GM04503 (cell line): ENCODE data around the gene LTC4S.

Source experiments
- DNase-seq: peaks from one replicate; pipeline ENCODE4 v3.0.0-alpha.2; 2012; ENCODE audit warnings: low read depth

The LTC4S gene

GRCh38 chr5:179795863-179796833, 2.4 kb downstream of the LTC4S start:
- no peak for DNase-seq

DNA sequence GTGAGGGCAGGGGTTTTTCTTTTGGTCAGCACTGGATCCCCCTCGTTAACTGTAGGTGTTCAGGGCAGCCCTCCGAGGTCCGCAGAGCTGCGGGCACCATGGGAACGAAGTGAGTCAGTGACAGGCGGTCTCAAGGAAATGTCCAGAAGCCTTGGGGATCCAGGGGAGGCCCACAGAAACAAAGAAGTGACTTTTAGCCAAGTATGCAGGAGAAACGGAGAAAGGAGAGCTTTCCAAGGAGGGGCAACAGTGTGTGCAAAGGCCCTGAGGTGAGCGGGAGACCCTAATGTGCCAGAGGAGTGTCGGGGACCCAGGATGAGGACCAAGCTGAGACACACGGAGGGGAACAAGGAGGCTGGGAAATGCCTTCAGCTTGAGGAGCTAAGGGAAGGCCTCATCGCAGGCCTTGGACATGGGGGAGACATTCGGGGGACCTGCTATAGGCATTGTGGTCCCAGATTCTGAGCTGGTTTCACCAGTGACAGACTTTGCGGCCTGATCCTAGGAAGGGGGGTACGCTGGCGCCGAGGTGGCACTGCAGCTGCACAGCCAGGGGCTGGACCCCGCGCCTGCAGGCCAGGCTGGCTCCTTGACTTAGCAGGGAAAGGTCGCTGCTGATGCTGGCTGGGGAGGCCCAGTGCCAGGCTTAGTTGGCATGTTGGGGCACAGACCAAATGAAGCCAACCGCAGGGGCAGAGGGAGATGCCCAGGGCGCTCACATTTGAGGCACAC, 3.3 kb downstream of the LTC4S start:
- DNase-seq, result no peak

- DNase-seq, result no peak
Measured at GRCh38 chr5:179797741-179798140, 4.0 kb downstream of the LTC4S start.

- DNase-seq, result no peak
Measured at GRCh38 chr5:179798144-179798770, 4.5 kb downstream of the LTC4S start.

DNA sequence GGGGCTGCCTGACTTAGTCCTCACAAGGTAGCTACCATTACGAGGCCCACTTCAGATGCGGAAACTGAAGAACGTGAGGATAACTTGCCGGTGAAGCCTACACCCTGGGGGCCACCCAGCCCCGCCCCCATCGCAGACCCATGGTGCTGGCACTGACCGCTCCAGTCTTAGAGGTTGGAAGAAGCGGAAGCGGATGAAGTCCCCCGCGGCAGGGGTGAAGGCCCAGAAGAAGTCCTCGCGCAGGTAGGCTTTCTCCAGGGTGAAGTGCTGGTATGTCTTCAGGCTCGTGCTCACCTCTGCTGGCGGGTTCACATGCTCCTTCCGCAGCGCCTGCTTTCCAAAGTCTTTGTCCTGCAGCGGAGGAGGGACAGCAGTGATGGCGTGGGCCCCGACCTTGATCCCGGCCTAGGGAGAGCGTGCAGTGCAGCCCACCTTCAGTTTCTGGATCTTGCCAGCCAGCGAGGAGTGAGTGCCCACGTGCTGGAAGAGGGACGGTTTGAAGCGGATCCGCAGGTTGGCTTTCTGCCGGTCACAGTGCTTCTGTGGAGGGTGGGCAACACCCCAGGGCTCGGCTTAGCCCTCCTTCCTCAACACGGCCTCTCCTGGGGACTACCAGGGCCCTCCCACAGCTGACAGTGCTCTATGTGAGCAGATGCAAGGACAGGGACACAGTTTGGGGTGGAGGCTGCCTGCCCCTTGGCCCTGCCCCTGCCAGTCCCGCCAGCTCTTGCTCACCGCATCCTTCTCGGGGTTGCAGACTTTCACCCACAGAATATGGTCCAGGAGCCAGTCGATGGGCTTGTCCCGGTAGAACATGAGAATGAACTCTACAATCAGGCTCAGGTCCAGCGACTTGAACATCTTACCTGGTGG, 5.2 kb downstream of the LTC4S start:
- no peak for DNase-seq

DNA sequence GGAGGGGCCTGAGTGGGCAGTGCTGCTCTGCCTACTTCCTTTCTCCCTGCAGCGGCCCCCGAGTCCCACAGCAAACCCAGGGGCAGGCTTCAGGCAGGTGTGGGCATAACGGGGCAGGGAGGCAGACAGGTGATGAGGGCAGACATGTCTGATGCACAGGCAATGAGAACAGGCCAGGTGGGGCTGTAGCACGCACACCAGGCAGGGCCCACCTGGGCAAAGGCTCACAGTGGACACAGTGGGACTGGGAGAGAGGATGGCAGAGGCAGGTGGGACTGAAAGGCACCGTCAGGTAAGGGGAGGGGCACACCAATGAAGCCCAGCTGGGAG, 5.8 kb downstream of the LTC4S start:
- no peak for DNase-seq

GRCh38 chr5:179800071-179800695, 6.4 kb downstream of the LTC4S start:
- no peak for DNase-seq

DNA sequence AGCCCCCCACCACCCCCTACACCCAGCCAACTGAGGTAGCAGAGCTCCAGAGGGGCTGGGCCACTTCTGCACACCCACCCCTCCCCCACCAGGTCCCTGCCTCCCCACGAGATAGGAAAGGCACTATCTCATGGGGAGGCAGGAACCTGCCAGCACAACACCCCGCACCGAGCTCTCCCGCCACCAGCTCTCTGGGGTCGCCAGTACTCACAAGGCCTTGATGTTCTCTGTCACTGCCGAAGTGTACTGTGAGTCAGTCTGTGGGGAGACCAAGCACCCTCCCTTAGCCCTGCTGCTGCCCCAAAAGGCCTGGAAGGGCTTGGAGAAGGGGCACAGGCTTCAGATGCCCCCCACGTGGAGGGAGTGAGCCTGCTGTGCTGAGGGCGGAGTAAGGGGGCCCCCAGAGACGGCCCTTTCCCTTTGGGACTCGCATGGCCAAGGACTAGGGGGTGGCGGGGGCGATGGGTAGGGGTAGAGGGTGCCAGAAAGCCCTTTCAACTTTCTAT, 7.0 kb downstream of the LTC4S start:
- DNase-seq, result no peak

DNA sequence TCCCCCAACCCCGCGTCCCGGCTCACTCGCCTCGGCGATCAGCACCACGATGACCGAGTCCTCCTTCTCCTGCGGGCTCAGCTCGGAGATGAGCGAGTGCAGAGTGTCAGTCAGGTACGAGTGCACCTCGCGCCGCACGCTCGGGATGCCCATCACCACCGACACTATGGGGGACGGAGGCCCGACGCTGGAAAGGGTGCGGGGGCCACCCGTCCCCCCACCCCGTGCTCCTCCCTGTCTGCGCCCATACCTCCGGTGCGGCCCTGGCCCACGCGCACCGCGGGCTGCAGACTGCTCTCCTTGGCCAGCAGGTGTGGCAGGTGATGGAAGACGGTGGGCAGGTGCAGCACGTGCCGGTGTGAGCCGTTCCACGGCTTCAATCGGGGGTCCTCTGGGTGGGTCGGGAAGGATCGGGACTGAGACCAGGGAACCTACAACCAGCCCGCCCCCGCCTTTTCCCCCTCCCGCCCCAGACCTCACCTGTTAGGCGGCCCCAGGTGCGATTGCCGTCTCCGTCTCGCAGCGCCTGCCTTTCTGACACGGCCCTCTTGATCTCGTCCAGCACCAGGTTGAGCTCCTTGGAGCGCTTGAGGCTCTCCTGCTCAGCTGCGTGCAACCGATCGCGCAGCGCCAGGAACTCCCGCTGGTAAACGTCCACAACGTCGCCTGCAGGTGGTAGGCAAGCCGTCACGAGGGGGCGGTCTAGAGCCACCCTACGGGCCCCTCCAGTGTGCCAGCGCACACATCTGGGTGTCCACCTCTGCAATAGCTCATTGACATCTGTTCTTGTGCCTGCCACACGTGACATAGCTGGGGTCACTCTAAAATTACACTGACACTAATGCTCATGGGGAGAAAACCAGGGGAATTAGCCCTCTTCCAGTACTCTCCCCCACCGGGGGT, 7.8 kb downstream of the LTC4S start:
- no peak for DNase-seq

GRCh38 chr5:179802207-179802883, 8.6 kb downstream of the LTC4S start:
- no peak for DNase-seq

DNA sequence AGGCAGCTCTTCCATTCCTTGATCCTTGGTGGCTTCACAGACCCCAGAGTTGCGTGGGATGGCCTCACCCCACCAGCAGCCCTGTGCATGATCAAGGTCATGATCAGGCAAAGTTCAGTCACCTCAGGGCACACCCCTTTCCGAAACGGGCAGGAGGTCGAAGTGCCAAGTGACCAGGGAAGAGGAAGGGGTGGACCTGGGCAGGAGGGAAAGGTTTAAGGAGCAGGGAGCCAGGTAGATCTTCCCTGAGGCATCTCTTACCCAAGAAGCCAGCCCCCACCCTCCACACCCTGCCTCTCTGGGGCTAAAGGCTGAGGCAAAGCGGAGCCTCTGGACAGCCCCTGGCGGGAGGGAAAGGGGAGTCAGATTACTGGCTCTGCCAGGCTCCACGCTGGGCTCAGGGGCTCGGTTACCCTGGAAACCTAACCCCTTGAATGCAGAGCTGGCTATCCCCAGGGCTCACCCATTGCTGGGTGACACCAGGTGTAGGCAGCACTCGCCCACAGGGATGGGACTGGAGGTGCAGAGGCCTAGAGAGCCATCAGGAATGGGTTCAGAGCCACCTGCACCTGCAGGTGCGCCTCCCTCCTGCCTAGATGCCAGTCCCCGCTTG, 9.3 kb downstream of the LTC4S start:
- DNase-seq, result no peak

- DNase-seq, result no peak
Measured at GRCh38 chr5:179803651-179804554, 10.1 kb downstream of the LTC4S start.

- DNase-seq, result no peak
Measured at GRCh38 chr5:179804555-179804947, 10.8 kb downstream of the LTC4S start.

- no peak for DNase-seq
Measured at GRCh38 chr5:179805070-179805528, 11.3 kb downstream of the LTC4S start.

DNA sequence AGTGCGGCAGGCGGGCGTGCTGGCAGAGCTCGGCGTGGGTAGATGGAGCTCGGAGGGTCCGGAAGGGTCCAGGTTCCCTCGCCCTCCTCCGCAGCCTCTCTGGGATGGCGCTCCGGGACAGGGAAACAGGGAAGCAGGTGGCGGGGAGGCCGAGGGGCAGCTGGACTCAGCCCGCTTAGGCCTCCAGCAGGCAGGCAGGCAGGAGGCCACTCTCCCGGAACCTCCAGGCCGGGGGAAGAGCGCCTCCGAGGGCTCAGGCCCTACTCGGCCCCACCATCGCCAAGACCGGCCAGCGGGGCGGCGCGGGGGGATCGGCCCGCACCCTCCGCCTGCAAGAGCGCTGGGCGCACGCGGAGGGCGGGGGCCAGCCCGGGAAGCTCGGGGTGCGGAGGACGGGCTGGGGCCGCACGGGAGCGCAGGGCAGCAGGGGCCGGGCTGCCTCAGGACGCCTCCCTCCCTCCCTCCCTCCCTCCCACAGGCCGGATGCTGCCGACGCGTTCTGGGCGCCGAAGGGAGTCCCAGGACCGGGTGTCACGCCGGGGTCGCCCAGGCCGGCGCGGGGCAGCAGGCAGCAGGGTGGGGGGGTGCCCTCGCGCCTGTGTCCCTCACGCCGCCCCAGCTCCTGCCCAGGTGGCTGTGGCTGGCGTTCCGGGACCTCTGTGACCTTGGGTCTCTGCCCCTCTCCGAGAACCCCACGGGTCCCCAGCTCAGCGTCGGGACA, 11.9 kb downstream of the LTC4S start:
- DNase-seq, result no peak

GRCh38 chr5:179806250-179807048, 12.7 kb downstream of the LTC4S start, which contains the start of gene MGAT4B:
MGAT4B (minus strand) TSS chr5:179806866; CDS start chr5:179806583, 283 bp downstream.
- DNase-seq, result no peak
